C1 segment of cervical spinal cord (tissue), 14 donors: ENCODE results near the gene WRAP73.

Experiments
- DNase-seq, 14 donors: peaks; one replicate each; lab custom pipeline; 2025; lab: John Stamatoyannopoulos, UW

WRAP73 gene

GRCh38 chr1:3650248-3651025, 534 bp upstream of the WRAP73 start:
- no peak for DNase-seq

GRCh38 chr1:3646596-3646995, 3.3 kb downstream of the WRAP73 start:
- no peak for DNase-seq

GRCh38 chr1:3645666-3646355, 4.1 kb downstream of the WRAP73 start:
- no peak for DNase-seq

GRCh38 chr1:3645247-3645646, 4.7 kb downstream of the WRAP73 start:
- no peak for DNase-seq

GRCh38 chr1:3644273-3644672, 5.6 kb downstream of the WRAP73 start:
- DNase-seq, result no peak

- DNase-seq, result no peak
These were observed 6.8 kb downstream of the WRAP73 start for GRCh38 chr1:3642919-3643675.

- no peak for DNase-seq
These were observed 8.1 kb downstream of the WRAP73 start for GRCh38 chr1:3641816-3642215.

GRCh38 chr1:3641046-3641760, 8.7 kb downstream of the WRAP73 start:
- DNase-seq, result no peak

GRCh38 chr1:3640121-3640837, 9.6 kb downstream of the WRAP73 start:
- no peak for DNase-seq

- no peak for DNase-seq
These were observed 10.4 kb downstream of the WRAP73 start for GRCh38 chr1:3639397-3639911.

GRCh38 chr1:3638676-3639075, 11.2 kb downstream of the WRAP73 start:
- no peak for DNase-seq

GRCh38 chr1:3638027-3638426, 11.9 kb downstream of the WRAP73 start:
- no peak for DNase-seq

- no peak for DNase-seq
These were observed 13.4 kb downstream of the WRAP73 start for GRCh38 chr1:3636531-3636930.

GRCh38 chr1:3636080-3636479, 13.8 kb downstream of the WRAP73 start:
- no peak for DNase-seq

GRCh38 chr1:3634059-3634800, 15.7 kb downstream of the WRAP73 start:
- DNase-seq, result no peak

GRCh38 chr1:3633344-3634058, 16.4 kb downstream of the WRAP73 start:
- DNase-seq, result no peak

GRCh38 chr1:3632716-3633343, 17.1 kb downstream of the WRAP73 start:
- DNase-seq, result no peak

- DNase-seq, result no peak
These were observed 17.6 kb downstream of the WRAP73 start for GRCh38 chr1:3632298-3632697.
